Chondrocyte (in vitro differentiated cells): ENCODE data around the gene ARHGAP15. TPM values are rescaled to one million over a fixed set of nuclear protein-coding genes. Genes with fewer than 3 reads are reported as not detected.

ENCODE experiments used
- DNase-seq: peaks from one replicate; pipeline ENCODE4 v3.0.0; 2021; ENCODE audit warnings: mixed read lengths, low spot score
- H3K27ac Mint-ChIP-seq: one replicate; pipeline ENCODE4 v1.8.0; 2021; ENCODE audit warnings: mild to moderate bottlenecking, moderate library complexity, mixed read lengths; ENCODE audit not compliant: unreplicated experiment
- H3K27me3 Mint-ChIP-seq: 2 replicates; pipeline ENCODE4 v1.8.0; 2021; ENCODE audit warnings: low read depth, mixed read lengths
- H3K36me3 Mint-ChIP-seq: 2 replicates; pipeline ENCODE4 v1.8.0; 2021; ENCODE audit warnings: low read depth, mixed read lengths
- H3K4me1 Mint-ChIP-seq: 2 replicates; pipeline ENCODE4 v1.8.0; 2021; ENCODE audit warnings: low read depth, mild to moderate bottlenecking, mixed read lengths
- H3K4me3 Mint-ChIP-seq: one replicate; pipeline ENCODE4 v1.8.0; 2021; ENCODE audit warnings: mild to moderate bottlenecking, moderate library complexity, mixed read lengths; ENCODE audit not compliant: unreplicated experiment
- H3K9me3 Mint-ChIP-seq: 2 replicates; pipeline ENCODE4 v1.8.0; 2021; ENCODE audit warnings: low read depth, mixed read lengths
- total RNA-seq: library from RNA; stranded (reverse); gene quantifications from 3 replicates; pipeline ENCODE4 v1.2.1, GENCODE V29; 2021
- TF ChIP-seq, protein P1 (sequence below): fragments of 200-600 bp; sonication (generic); IDR thresholded peaks from 2 replicates; pipeline ENCODE4 v1.5.0; 2021; ENCODE audit warnings: antibody characterized with exemption, mild to moderate bottlenecking, moderate library complexity

Gene ARHGAP15
- total RNA-seq, 1 donor from 2014 or later, result 0.42 TPM

DNA sequence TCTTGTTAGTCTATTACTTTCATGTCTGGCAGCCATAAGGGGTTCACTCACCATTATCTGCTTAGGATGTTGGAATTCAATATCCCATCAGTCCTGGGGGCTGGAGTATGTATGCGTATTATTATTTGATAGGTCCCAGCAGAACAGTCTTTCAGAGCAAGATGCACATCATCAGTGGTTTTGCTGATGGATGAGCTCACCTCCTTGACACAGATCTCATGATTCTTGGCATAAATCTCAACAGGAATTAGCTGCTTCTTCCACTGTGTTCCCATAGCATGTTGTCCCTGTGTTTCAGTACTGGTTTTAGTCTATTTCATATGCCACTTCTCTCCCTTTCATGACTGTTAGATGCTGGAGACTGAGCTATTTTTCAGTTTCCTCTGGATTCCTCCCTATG is 442.5 kb downstream of the ARHGAP15 start:
- TF ChIP-seq, protein P1, sequence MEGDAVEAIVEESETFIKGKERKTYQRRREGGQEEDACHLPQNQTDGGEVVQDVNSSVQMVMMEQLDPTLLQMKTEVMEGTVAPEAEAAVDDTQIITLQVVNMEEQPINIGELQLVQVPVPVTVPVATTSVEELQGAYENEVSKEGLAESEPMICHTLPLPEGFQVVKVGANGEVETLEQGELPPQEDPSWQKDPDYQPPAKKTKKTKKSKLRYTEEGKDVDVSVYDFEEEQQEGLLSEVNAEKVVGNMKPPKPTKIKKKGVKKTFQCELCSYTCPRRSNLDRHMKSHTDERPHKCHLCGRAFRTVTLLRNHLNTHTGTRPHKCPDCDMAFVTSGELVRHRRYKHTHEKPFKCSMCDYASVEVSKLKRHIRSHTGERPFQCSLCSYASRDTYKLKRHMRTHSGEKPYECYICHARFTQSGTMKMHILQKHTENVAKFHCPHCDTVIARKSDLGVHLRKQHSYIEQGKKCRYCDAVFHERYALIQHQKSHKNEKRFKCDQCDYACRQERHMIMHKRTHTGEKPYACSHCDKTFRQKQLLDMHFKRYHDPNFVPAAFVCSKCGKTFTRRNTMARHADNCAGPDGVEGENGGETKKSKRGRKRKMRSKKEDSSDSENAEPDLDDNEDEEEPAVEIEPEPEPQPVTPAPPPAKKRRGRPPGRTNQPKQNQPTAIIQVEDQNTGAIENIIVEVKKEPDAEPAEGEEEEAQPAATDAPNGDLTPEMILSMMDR, result no peak
- H3K4me3 Mint-ChIP-seq, result no peak overlapping the region
- H3K9me3 Mint-ChIP-seq, result no peaks in the 10 kb centered on the region
- H3K27me3 Mint-ChIP-seq, result no peaks in the 10 kb centered on the region
- no peak overlapping the region for H3K27ac Mint-ChIP-seq
- H3K4me1 Mint-ChIP-seq, result no peaks in the 10 kb centered on the region
- DNase-seq, result no peak
- no peaks in the 10 kb centered on the region for H3K36me3 Mint-ChIP-seq

GRCh38 chr2:143572421-143572820 is 443.2 kb downstream of the ARHGAP15 start:
- DNase-seq, result no peak
- Mint-ChIP-seq H3K4me1 (no peaks in the 10 kb centered on the region), H3K27ac (no peak overlapping the region), H3K27me3 (no peaks in the 10 kb centered on the region), H3K4me3 (no peak overlapping the region), H3K36me3 (no peaks in the 10 kb centered on the region), H3K9me3 (no peaks in the 10 kb centered on the region)
- TF ChIP-seq, protein P1, result no peak

DNA sequence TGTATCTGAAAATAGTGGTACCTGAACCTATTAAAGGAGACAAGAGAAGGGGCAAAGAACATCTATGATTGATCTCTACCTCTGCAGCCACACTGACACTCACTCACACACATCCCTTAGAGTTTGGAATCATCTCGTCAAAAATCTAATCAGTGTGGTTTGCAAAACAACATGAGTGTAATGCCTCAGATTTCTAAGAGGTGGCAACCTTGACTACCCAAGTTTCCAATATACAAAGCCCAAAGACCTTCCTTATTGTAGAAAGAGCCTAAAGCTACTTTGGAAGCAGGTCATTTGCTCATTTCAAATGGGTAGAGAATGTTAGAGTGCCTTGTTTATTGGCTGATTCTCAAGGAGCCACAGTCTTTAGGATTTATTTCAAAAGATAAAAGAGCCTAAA is 444.9 kb downstream of the ARHGAP15 start:
- no peak for DNase-seq
- Mint-ChIP-seq H3K9me3 (no peaks in the 10 kb centered on the region), H3K4me3 (no peak overlapping the region), H3K4me1 (no peaks in the 10 kb centered on the region), H3K27ac (no peak overlapping the region), H3K27me3 (no peaks in the 10 kb centered on the region), H3K36me3 (no peaks in the 10 kb centered on the region)
- TF ChIP-seq, protein P1, result peak; percentile 34

GRCh38 chr2:143575340-143575739 is 446.1 kb downstream of the ARHGAP15 start:
- Mint-ChIP-seq H3K27ac (no peak overlapping the region), H3K36me3 (no peaks in the 10 kb centered on the region), H3K4me3 (no peak overlapping the region), H3K4me1 (no peaks in the 10 kb centered on the region), H3K9me3 (no peaks in the 10 kb centered on the region), H3K27me3 (no peaks in the 10 kb centered on the region)
- no peak for DNase-seq
- TF ChIP-seq, protein P1, result peak; percentile 67

- DNase-seq, result no peak
- TF ChIP-seq, protein P1, result no peak
- no peaks in the 10 kb centered on the region for H3K36me3 Mint-ChIP-seq
- no peaks in the 10 kb centered on the region for H3K27me3 Mint-ChIP-seq
- H3K9me3 Mint-ChIP-seq, result no peaks in the 10 kb centered on the region
- no peak overlapping the region for H3K27ac Mint-ChIP-seq
- peaks cover 12% of the 10 kb centered on the region for H3K4me1 Mint-ChIP-seq
- no peak overlapping the region for H3K4me3 Mint-ChIP-seq
Observed at GRCh38 chr2:143577489-143577888, 448.3 kb downstream of the ARHGAP15 start.
